IPS DF 4.7 (cell line): ENCODE data around the gene CAMK2D.
"Not testable (repeated sequence)": the region's sequence is repeated elsewhere in the genome, so short reads cannot be mapped to it uniquely, and the experiment has no call there.

ENCODE experiments used
- DNase-seq: peaks from one replicate; pipeline ENCODE4 v3.0.0-alpha.2; 2013; ENCODE audit warnings: low spot score; ENCODE audit errors: extremely low read depth

Gene CAMK2D

DNA sequence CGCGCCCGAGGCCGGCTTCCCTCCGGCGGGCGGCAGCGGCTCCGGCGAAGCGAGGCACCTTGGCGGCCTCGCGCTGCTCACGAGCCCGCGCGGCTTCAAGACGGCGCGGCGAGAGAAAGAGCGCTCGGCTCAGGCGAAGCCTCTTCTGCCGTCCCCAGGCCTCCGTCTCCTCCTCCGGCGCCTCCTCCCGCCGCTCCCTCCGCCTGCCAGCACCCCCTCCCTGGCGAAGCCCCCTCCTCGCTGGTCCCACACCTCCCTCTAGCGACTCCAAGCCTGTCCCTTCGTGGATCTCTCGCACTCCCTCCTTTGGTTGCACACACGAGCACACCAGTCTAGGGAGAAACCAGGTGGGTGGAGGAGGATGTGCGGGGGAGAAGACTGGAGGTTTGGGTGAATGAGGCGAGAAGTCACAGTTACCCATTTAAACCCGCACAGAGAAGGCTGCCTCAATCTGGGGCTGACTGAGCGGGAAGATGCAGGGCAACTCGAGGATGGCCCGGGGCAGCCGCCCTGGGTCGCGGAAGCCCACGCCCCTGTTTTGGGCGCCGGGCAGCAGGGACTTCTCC, at the start of gene CAMK2D:
Gene CAMK2D, minus strand, starts transcription at position 119 of the 566 bp plus-strand sequence. CDS start 670 bp downstream, outside the sequence.
- DNase-seq = no peak

DNA sequence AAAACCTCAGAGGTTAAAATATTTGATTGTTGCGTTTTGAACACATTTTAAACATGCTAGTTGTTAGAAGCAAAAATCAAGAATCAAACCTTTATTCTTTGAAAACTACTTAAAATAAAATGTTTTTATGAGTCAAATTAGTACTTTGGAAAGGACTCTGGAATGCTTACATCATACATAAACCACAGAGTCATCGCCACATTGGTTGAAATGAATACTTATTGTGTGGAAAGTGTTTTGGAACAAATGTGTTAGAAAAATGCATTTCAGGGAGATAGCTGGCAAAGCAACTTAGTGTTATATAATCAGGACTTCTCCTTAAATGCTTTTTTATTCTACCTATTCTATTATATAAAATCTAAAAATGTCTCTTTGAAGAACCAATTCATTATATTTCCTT, 49.4 kb upstream of the CAMK2D start:
- DNase-seq = no peak

DNA sequence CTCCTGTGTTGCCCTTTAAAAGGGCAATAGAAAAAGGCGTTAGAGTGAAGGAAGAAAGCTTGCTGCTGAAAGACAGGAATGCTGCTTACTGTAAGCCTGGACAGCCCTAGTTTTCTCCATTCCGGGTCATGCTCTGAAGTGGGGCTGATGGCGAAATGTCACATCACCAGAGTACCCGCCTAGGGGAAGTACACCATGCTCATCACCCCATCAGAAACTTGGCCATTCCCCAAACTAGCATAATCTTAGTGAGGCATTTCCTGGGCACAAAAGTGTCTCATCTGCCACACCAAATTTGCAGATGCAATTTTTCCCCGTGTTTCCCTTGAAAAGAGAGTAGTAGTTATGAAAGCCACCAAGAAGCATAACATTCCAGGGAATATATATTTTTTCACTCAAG, 47.8 kb upstream of the CAMK2D start:
- DNase-seq = no peak

DNA sequence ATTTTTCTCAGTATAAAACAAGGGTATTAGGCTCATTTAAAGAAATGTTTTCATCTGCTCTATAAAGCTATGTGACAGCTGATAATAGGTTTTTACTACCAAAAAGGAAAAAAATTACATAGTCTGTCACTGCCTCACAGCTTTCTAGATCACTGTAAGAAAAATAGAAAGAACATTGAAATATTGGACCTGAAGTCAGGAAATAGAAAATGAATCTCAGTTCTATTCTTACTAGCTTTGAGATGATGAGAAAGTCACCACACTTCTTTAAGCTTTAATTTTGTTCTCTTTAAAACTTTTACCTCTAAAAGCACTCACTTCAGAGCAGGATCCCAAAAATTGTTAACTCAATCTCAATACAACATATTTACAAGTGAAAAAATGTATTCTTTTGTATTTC, 45.3 kb upstream of the CAMK2D start:
- DNase-seq = no peak

DNA sequence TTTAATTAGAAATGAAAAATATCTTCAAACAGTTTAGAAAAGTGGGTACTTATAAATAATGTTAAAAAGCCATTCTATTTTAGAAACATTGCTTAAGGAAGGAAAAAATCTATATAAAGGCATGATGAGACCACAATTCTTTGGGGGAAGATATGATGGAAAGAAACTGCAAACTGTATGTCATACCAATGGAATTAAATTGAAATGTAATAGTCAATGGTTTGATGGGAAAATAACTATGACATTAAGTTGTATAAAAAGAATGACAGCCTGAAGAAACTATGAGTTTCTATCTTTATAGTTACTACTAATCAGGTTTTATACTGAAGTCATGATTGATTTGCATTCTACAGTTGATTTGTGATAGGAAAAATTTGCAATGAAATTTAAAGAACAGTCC, 40.3 kb upstream of the CAMK2D start:
- DNase-seq = no peak

DNA sequence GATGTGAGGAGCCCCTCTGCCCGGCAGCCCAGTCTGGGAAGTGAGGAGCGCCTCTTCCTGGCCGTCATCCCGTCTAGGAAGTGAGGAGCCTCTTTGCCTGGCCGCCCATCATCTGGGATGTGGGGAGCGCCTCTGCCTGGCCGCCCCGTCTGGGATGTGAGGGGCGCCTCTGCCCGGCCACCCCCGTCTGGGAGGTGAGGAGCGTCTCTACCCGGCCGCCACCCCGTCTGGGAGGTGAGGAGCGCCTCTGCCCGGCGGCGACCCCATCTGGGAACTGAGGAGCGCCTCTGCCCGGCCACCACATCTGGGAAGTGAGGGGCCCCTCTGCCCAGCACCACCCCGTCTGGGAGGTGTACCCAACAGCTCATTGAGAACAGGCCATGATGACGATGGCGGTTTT, 34.8 kb upstream of the CAMK2D start:
- not testable (repeated sequence) for DNase-seq

DNA sequence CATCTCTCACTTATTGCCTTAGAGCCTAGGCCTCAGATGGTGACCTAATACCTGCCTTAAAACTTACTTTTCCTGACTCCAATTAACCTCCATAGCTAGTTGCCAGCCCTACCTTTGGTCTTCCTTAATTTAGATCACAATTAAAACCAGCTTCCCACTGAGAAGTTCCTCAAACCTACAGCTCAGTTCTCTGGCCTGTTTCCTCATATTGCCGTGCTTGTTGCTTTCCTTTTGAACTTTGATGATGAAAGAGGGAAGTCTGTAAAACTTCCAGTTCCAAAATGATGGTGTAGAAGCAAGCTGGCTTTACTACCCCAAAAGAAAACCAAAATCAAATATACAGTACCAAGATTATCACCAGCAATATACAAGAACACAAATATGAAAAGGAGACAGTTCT, 28.9 kb upstream of the CAMK2D start:
- no peak for DNase-seq

DNA sequence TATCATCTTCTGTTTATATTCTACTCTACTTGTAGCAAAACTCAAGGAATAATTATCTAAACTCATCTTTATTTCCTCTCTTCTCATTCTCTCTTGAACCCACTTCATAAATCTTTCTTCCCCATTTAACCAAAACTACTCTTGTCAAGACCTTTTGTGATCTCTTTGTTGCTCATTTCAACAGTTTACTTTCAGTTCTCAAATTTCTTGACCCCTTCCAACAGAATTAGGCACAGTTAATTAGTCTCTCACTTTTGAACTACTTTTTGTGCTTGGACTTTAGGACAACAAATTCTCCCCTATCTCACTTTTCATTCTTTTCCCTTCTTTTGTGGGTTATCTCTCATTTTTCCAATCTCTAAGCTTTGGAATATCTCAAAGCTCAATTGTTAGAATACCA, 27.4 kb upstream of the CAMK2D start:
- DNase-seq = no peak

DNA sequence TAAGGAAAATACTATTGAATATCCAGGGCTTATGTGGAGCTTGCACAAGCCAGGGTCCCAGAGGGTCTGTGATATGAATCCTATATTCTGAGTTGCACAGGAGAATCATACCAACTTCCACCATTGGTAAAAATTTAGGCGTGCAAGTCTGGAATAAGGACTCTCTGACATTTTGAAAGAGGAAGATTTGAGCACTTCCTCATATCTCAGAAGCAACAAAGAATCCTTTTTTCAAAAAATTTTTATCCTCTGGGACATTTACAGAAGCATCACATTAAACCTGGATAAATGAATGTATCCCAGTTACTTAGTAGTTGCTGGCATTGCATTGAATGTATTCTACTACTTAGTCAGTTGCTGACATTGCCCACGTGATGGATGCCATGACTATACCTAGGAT, 24.2 kb upstream of the CAMK2D start:
- DNase-seq = no peak

DNA sequence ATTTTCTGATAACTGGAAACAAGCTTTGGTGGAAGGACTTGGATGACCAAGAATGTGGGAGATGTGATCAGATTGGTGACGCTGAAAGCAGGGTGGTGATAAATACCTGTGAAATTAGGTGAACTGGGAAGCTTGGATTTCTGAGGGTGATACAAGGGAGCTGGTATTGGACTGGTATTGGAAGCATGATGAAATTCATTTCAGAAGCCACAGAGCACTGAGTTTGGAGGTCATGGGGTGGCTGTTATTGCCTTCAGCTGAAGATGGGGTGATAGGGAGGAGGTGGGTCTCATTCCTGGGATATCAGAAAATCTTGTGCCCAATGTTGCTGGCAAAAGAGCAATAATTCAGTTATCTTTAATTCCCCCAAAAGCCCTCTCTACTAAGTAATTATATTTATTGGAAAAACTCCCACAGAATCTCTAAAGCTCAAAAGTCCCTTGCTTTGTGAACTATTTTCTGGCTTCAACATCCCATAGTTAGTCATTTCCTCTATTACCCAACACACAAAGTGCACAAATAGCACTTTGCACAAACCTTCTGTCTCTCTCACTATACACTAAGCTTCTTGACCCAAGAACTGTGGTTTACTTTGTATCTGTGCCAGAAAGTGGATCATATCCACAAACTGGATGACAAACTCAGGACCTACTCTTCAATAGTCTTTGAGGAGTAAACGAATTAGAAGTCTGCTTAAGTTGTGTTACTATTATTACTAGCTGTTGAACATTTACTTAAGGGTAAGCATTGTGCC, 23.1 kb upstream of the CAMK2D start:
- no peak for DNase-seq

DNA sequence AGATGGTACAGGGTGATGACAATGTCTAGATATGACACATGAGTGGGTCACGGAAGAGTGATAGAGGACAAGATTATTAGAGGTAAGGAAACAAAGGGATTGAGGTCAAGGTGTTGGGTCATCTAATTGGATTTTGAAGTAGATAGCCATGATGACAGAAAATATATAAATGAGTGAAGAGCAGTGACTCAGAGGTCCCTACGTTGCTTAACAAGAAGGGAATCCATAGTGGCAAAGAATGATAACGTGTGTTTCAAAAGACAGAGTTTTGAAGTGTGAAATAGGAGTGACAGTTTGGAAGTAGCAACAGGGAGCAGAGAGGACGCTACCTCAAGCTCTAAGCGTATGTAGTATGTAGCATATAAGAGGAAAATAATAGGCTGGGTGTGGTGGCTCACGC, 22.2 kb upstream of the CAMK2D start:
- no peak for DNase-seq

DNA sequence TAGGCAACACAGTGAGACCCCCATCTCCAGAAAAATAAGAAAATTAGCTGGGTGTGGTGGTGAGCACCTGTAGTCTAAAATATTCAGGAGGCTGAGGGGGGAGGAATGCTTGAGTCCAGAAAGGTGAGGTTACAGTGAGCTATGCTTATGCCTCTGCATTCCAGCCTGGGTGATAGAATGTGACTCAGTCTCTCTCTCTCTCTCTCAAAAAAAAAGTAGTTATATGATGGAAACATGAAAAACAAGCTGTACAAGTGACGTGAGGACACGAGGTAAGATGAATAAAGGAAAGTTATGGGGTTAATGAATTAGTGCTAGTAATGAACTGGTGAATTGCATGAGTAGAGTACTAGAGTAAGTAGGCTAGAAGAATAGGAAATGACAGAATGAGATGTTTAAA, 21.8 kb upstream of the CAMK2D start:
- no peak for DNase-seq

DNA sequence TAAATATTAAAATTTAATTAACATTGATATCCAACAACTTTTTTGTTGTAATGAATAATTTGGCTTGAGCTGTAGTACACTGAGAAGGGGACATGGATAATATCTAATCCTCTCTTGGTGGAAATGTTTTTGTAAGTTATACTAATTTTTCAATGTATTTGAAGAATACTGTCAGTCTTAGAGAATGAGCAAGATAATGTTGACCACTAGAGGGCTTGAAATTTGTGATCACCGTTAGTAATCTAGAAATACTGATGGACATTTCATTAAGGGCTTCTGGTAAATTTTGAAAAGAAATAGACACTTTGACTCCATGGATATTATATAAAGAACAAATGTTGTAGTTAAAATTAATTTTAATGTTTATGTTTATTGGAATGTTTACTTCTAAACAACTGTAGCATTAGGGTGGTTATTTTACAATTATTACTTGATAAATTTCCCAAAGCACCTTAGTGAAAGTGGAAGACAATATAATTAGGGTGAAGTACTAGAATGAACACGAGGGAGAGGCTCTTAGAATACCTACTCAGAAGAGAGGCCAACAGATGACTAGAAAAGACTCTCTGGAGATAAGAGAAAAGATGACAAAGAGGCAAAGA, 20.0 kb upstream of the CAMK2D start:
- DNase-seq = no peak

DNA sequence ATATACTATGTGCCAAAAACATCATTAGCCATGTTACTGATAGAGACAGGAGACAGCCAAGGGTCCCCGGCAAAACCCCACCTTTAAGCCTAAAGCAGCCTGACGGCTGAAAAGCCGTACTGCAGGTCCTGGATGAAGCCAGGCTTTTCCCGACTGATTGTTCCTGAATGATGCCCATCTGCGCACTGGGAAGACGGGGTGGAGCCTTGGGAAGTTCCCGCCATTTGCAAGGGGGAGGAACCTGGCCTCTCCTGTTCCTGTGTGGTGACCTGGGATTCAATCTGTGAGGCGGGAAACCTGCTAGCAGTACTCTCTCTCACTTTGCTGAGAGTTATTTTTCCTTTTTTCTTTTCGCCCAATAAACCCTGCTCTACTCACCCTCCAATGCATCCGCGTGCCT, 15.1 kb upstream of the CAMK2D start:
- DNase-seq = no peak

DNA sequence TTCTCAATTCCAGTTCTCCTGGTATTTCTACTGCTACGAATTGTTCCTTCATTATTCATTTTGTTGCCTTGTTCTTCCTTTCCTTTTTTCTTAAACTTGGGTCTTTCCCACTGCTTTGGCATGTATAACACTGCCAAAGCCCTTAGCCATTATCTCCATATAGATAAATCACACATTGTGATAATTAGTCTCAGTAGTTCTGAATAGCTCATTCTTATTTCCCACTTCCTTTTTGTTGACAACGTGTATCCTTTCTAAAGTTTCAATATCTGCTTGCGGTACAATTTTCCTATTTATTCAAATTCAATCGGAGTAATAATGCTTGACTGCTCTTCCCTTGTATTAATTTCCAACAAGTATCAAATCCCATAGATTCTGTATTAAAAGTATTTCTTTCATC, 14.5 kb upstream of the CAMK2D start:
- no peak for DNase-seq

DNA sequence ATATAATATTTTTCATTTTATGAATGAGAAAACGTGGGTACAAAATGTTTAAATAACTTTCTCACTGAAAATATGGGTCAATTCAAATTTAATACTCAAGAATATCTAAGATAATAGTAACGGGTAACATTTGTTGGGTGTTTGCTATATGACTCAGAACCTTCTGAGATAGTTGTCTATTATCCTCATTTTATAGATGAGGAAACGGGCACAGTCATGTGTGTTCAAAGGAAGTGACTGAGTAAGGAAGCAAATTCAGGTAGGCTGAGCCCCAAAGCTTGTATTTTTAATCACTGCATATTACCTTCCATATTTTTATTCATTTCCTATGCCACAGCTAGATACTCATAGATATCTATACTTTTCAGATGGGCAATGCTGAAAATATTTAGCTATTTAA, 12.2 kb upstream of the CAMK2D start:
- no peak for DNase-seq

DNA sequence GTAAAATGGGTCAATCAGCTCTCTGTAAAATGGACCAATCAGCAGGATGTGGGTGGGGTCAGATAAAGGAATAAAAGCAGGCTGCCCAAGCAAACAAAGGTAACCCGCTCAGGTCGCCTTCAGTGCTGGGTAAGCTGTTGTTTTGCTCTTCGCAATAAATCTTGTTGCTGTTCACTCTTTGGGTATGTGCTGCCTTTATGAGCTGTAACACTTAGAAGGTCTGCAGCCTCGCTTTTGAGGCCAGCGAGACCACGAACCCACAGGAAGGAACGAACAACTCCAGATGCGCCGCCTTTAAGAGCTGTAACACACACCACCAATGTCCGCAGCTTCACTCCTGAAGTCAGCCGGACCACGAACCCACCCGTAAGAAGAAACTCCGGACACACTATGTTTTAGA, 11.5 kb upstream of the CAMK2D start:
- no peak for DNase-seq

DNA sequence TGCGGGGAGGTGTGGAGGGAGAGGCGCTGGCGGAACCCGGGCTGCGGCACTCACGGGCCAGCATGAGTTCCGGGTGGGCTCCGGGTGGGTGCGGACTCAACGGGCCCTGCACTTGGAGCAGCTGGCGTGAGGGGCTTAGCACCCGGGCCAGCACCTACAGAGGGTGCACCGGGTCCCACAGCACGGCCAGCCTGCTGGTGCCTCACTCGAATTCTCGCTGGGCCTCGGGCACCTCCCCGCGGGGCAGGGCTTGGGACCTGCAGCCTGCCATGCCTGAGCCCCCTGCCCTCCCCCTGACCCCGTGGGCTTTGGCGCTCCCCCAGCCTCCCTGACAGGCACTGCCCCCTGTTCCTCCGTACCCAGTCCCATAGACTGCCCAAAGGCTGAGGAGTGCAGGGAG, 10.8 kb upstream of the CAMK2D start:
- DNase-seq = no peak

DNA sequence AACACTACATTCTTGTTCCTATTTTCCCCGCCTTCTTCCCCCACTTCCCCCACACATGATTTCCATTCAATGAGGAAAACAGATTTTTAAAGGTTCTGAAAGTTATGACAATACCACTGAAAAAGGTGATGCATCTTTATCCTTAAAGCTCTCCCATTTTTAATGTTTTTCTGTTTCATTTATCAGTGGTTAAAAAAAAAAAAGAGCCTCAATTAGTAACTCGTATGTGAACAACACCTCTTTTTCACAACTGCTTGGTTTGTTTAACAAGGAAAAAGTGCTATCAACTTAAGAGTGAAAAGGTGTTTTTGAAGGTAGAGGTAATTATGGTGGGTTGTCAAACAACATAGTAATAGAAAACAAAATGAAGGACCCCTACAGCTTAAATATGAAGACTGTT, 8.2 kb upstream of the CAMK2D start:
- no peak for DNase-seq

DNA sequence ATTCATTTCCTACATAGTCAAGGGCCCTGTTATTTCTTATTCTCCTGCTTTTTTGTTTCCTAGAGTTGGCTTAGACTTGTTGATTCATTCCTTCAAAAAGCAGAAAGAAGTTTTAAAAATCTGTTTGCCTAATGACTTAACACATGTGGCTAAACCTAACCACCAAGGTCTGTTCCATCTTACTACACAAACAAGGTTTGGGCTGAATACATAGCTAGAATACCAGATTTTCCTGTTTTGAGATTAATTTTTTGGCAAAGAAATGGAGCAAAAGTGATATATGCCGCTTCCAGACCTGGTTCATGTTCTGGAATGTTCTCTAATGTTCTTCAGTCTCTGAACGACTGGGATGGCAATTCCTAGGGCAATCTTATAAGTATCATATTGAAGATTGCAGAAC, 7.4 kb upstream of the CAMK2D start:
- no peak for DNase-seq

DNA sequence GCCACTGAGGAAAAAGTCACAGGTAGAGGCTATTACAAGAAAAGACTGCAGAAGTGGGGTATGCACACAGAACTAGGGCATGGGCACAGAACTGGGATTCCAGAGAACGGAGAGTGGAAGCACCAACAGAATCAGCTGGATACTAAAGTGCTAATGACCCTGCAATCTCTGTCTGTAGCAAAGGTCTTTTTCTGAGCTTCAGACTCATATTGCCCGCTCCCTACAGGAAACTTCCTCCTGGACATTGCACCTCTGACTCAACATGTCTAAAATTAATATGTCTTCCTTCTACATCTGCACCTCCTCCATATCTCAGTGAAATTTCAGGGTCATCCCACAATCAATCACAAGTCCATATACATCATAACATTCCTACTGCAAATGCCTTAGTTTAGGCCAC, 5.3 kb upstream of the CAMK2D start:
- no peak for DNase-seq

DNA sequence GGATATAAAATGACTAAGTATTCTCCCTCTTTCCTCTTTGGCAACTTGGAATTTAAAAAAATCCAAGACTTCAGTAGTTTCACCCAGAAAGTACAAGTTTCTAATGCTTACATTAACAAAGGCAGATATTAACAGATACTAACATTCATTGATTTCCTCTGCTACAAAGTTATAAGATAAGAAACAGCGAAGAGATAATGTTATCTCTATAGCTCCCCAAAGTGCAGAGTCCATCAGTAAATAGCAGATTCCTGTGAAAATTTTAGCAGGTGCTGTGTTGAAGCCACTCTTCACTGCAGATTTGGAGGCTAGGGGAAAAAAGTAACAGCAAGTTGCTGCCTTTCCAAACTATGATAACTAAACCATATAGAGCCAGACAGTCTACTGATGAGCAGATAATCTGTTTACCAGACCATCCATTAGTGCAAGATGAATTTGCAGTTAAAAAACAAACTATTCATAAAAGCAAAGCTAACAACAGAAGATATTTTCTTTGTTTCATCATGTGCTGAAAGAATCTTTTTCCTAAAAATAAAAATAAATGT, 3.3 kb upstream of the CAMK2D start:
- DNase-seq = no peak

DNA sequence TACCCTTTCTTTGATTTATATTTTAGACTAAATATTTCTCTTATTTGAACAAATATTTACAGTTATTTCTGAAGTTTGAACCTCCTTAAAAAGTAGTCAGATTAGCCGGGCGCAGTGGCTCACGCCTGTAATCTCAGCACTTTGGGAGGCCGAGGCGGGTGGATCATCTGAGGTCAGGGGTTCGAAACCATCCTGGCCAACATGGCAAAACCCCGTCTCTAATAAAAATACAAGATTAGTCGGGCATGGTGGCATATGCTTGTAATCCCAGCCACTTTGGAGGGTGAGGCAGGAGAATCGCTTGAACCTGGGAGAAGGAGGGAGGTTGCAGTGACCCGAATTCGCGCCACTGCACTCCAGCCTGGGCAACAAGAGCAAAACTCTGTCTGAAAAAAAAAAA, 2.4 kb upstream of the CAMK2D start:
- not testable (repeated sequence) for DNase-seq
